HepG2 (cell line): Measurements from ENCODE around the gene METRNL. TPM values are rescaled to one million over a fixed set of nuclear protein-coding genes. Genes with fewer than 3 reads are reported as not detected.

ENCODE experiments used
- ATAC-seq: fragments of 200-7000 bp; cut with Tn5 transposase; 3 replicates; pipeline ENCODE4 v1.9.1; 2020; ENCODE audit warnings: mild to moderate bottlenecking, moderate library complexity
- BruUV-seq: library from RNA; stranded (reverse); fragments of 400-500 nt; replicated peaks from 2 replicates; lab custom pipeline; 2021; lab: Mats Ljungman, UMichigan
- CTCF ChIA-PET: fragments of 300-600 bp; formaldehyde crosslinking; extraction: SDS; loops from one replicate; lab custom pipeline; 2021; ENCODE audit warnings: low total read pairs, inconsistent platforms, low intra/inter-chr PET ratio; lab: Yijun Ruan, JAX
- POLR2A ChIA-PET: fragments of 350-600 bp; sonication (Branson Sonifier 250); formaldehyde crosslinking; loops from one replicate; lab custom pipeline; 2020; ENCODE audit warnings: antibody characterized with exemption, inconsistent platforms; lab: Yijun Ruan, JAX
- DNase-seq: peaks from one replicate; pipeline ENCODE4 v3.0.0-alpha.2; 2015; ENCODE audit warnings: low spot score
- FAIRE-seq: peaks from 3 replicates; lab custom pipeline; 2011; peaks lifted over from hg19 to GRCh38; lab: Jason Lieb, UNC
- H2AFZ ChIP-seq: one replicate; pipeline ENCODE4 v1.6.1; 2011; ENCODE audit warnings: low read length, inconsistent platforms
- H3K27ac ChIP-seq: fragments of 300-600 bp; 3 replicates; pipeline ENCODE4 v1.8.0; 2011; ENCODE audit warnings: mixed run types, mild to moderate bottlenecking, mixed read lengths, low read length, inconsistent platforms; ENCODE audit not compliant: insufficient read depth; ENCODE audit errors: extremely low read length
- H3K27me3 ChIP-seq, 2 experiments: fragments of 200-600 bp in 1 of 2; 2 replicates in 1 of 2; 3 replicates in 1 of 2; pipeline versions ENCODE4 v1.6.0 to v1.8.0; 2011; ENCODE audit warnings: low read length in 2 of 2, mild to moderate bottlenecking in 2 of 2, moderate library complexity in 2 of 2, inconsistent platforms in 1 of 2; ENCODE audit not compliant: insufficient read depth in 2 of 2, control insufficient read depth in 1 of 2
- H3K36me3 ChIP-seq, 2 experiments: fragments of 200-600 bp in 1 of 2; replicated peaks in 1 of 2; 2 replicates in 1 of 2; 3 replicates in 1 of 2; pipeline versions ENCODE4 v1.5.1 to v1.8.0; 2011; ENCODE audit warnings: low read length in 2 of 2, inconsistent platforms in 1 of 2; ENCODE audit not compliant: insufficient read depth in 2 of 2, control insufficient read depth in 1 of 2
- H3K4me1 ChIP-seq: 2 replicates; pipeline ENCODE4 v1.5.1; 2012; ENCODE audit warnings: low read length, inconsistent platforms; ENCODE audit not compliant: insufficient read depth
- H3K4me2 ChIP-seq: 2 replicates; pipeline ENCODE4 v1.6.0; 2011; ENCODE audit warnings: low read depth, low read length, inconsistent platforms
- H3K4me3 ChIP-seq, 3 experiments: fragments of 200-600 bp in 1 of 3; sonication (generic), shearing (Covaris generic) in 1 of 3; replicated peaks in 1 of 3; 2 replicates each; pipeline ENCODE4 v1.5.1; 2011 to 2016; ENCODE audit warnings: low read length in 3 of 3, inconsistent platforms in 2 of 3, low read depth in 2 of 3, mild to moderate bottlenecking in 2 of 3, control low read depth in 1 of 3, mixed read lengths in 1 of 3; ENCODE audit not compliant: insufficient read depth in 1 of 3
- H3K79me2 ChIP-seq: one replicate; pipeline ENCODE4 v1.6.1; 2011; ENCODE audit warnings: low read length, inconsistent platforms; ENCODE audit not compliant: insufficient read depth
- H3K9ac ChIP-seq: 2 replicates; pipeline ENCODE4 v1.6.0; 2011; ENCODE audit warnings: mild to moderate bottlenecking, low read depth, low read length, inconsistent platforms; ENCODE audit not compliant: insufficient read depth
- H3K9me3 ChIP-seq: 2 replicates; pipeline ENCODE4 v1.5.1; 2012; ENCODE audit warnings: mild to moderate bottlenecking, low read length
- H4K20me1 ChIP-seq: 2 replicates; pipeline ENCODE4 v1.6.0; 2011; ENCODE audit warnings: inconsistent platforms, mild to moderate bottlenecking, low read length, moderate library complexity; ENCODE audit not compliant: insufficient read depth
- CREM ChIP-seq, 2 experiments: sonication (generic) in 1 of 2; formaldehyde crosslinking in 1 of 2; IDR thresholded peaks; 2 replicates each; pipeline versions ENCODE4 v1.4.0 to v1.6.1; 2016 to 2020; ENCODE audit warnings: antibody characterized with exemption in 1 of 2, mild to moderate bottlenecking in 1 of 2, missing genetic modification reagents in 1 of 2
- STAG1 ChIP-seq: sonication (generic); formaldehyde crosslinking; IDR thresholded peaks from 2 replicates; pipeline ENCODE4 v1.4.0; 2020; ENCODE audit warnings: missing genetic modification reagents
- WGBS: methylation state at CpG from one replicate; pipeline ENCODE4 v1.1.6; 2017; ENCODE audit warnings: low lambda C conversion rate; 5-methylcytosine and 5-hydroxymethylcytosine counted together
- in situ Hi-C: cut with HindIII; loops from 2 replicates; pipeline ENCODE4 v1.10.0; 2017; ENCODE audit warnings: low pct_unique_long_range_greater_than_20kb; ENCODE audit not compliant: extremely low pct_ligation_motif_present
- intact Hi-C: fragments of 100-400 bp; cut with micrococcal nuclease; formaldehyde crosslinking; loops from one replicate; pipeline ENCODE4 v1.10.0; 2022; ENCODE audit not compliant: unreplicated experiment
- polyA plus RNA-seq, 8 experiments: library from polyadenylated mRNA; depleted of rRNA in 3 of 8; stranded (reverse) in 7 of 8; unstranded in 1 of 8; fragments of >200 nt; fragmentation: Illumina TruSeq in 4 of 8; extraction: Trizol in 4 of 8; gene quantifications; 2 replicates each; pipeline versions ENCODE4 v1.2.1 to v1.2.3, GENCODE V29; 2011 to 2016; ENCODE audit warnings: low read depth in 4 of 8, missing spikeins in 1 of 8, mixed read lengths in 1 of 8; ENCODE audit not compliant: insufficient read depth in 1 of 8
- total RNA-seq, 5 experiments: library from RNA; depleted of rRNA; stranded (reverse); fragments of >200 nt; fragmentation: Illumina TruSeq; extraction: Trizol; gene quantifications; 2 replicates each; pipeline ENCODE4 v1.2.3, GENCODE V29; 2016; ENCODE audit warnings: low read depth in 1 of 5
- TF ChIP-seq, protein P1 (sequence below): sonication (generic); formaldehyde crosslinking; IDR thresholded peaks from 2 replicates; pipeline ENCODE4 v1.5.1; 2020; ENCODE audit warnings: mild to moderate bottlenecking, missing genetic modification reagents, moderate library complexity
- TF ChIP-seq, protein P2 (sequence below): sonication (generic); formaldehyde crosslinking; IDR thresholded peaks from 2 replicates; pipeline ENCODE4 v1.5.0; 2020; ENCODE audit warnings: mild to moderate bottlenecking, missing genetic modification reagents, moderate library complexity

METRNL gene
- total and polyA plus RNA-seq, 2 of the 13 experiments (the other 11 are each of a cell fraction or from before 2014, with no cell fraction given): 0.66 to 0.84 TPM

DNA sequence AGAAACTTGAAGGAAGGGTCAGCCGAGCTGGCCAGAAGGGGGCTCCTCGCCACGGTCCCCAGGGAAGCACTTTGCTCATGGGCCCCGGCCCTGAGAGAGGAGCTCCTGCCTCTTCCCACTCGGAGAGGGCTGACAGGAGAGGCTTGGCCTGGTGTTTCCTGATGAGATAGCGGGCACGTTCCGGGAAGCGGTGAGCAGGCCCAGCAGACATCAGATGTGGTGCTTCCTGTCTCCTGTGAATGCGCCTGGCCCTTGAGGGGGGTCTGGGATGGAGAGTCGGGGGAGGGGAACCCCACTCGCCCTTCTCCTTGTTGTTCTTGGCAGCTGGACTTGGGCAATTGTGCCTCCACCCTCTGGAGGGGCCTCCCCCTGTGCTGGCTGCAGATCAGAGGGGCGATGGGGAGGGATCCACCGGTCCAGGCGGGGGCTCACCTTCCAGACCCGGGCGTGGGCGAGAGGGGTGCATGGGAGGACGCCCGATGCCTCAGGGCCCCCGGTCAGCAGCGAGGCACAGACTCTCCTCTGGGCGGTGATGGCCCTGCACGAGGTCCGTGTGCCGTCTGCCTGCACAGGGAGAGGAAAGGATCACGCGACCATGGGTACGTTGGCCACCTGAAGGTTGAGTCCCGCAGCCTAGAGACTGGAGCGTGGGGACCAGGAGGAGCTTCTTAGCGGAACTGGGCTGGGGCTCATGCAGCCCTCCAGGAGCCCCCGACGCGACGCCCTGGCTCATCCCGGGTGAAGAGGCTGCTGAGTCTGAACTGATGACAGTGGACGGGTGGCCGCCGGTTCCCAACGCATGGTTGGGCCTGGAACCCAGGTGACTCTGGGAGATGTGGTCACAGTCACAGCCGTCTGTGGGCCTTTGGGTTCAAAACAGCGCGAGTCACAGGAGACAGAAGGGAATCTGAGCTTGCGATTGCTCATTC, 25.4 kb downstream of the METRNL start:
- Histone ChIP-seq H3K79me2 (no peaks in the 10 kb centered on the region), H3K4me1 (peaks cover 7% of the 10 kb centered on the region), H3K9ac (no peak overlapping the region), H3K4me2 (no peak overlapping the region), H4K20me1 (no peaks in the 10 kb centered on the region; the same call in 1 of the 2 replicates), H3K4me3 (no peak overlapping the region; a peak in 1 of 6 replicates), H3K9me3 (no peaks in the 10 kb centered on the region), H2AFZ (no peak overlapping the region), H3K27ac (no peak overlapping the region), H3K27me3 (peaks cover 23 to 74% of the 10 kb centered on the region in 2 experiments), H3K36me3 (no peaks in the 10 kb centered on the region)
- FAIRE-seq: no peak
- in situ Hi-C loops: no loop called here
- CTCF ChIA-PET: interaction anchor here (1.2 to 1.6 kb wide), 2 partner anchors 98 to 101 kb away, joined by 4 to 5 read pairs; no protein-coding TSS in a partner anchor
- DNase-seq: no peak
- WGBS: 34% methylated on average over 26 of the region's 45 CpGs
- intact Hi-C loops: no loop called here
- BruUV-seq: no TSS peak
- POLR2A ChIA-PET: no interaction called here
- TF ChIP-seq CREM (IDR thresholded peaks at IDR 0.05) (no peak), CREM (CRISPR knock-in tag; IDR thresholded peaks at IDR 0.05) (no peak), STAG1 (CRISPR knock-in tag) (peak; percentile 60)
- TF ChIP-seq, protein P1, sequence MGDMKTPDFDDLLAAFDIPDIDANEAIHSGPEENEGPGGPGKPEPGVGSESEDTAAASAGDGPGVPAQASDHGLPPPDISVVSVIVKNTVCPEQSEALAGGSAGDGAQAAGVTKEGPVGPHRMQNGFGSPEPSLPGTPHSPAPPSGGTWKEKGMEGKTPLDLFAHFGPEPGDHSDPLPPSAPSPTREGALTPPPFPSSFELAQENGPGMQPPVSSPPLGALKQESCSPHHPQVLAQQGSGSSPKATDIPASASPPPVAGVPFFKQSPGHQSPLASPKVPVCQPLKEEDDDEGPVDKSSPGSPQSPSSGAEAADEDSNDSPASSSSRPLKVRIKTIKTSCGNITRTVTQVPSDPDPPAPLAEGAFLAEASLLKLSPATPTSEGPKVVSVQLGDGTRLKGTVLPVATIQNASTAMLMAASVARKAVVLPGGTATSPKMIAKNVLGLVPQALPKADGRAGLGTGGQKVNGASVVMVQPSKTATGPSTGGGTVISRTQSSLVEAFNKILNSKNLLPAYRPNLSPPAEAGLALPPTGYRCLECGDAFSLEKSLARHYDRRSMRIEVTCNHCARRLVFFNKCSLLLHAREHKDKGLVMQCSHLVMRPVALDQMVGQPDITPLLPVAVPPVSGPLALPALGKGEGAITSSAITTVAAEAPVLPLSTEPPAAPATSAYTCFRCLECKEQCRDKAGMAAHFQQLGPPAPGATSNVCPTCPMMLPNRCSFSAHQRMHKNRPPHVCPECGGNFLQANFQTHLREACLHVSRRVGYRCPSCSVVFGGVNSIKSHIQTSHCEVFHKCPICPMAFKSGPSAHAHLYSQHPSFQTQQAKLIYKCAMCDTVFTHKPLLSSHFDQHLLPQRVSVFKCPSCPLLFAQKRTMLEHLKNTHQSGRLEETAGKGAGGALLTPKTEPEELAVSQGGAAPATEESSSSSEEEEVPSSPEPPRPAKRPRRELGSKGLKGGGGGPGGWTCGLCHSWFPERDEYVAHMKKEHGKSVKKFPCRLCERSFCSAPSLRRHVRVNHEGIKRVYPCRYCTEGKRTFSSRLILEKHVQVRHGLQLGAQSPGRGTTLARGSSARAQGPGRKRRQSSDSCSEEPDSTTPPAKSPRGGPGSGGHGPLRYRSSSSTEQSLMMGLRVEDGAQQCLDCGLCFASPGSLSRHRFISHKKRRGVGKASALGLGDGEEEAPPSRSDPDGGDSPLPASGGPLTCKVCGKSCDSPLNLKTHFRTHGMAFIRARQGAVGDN: peak; percentile 13; the same call in 1 of the 2 replicates
- TF ChIP-seq, protein P2, sequence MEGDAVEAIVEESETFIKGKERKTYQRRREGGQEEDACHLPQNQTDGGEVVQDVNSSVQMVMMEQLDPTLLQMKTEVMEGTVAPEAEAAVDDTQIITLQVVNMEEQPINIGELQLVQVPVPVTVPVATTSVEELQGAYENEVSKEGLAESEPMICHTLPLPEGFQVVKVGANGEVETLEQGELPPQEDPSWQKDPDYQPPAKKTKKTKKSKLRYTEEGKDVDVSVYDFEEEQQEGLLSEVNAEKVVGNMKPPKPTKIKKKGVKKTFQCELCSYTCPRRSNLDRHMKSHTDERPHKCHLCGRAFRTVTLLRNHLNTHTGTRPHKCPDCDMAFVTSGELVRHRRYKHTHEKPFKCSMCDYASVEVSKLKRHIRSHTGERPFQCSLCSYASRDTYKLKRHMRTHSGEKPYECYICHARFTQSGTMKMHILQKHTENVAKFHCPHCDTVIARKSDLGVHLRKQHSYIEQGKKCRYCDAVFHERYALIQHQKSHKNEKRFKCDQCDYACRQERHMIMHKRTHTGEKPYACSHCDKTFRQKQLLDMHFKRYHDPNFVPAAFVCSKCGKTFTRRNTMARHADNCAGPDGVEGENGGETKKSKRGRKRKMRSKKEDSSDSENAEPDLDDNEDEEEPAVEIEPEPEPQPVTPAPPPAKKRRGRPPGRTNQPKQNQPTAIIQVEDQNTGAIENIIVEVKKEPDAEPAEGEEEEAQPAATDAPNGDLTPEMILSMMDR (CRISPR knock-in tag): peak; percentile 46; the same call in 1 of the 2 replicates
- ATAC-seq: peak; percentile 16; the same call in 2 of the 3 replicates
